Measurements from ENCODE around the gene DAAM2.

The DAAM2 gene

DNA sequence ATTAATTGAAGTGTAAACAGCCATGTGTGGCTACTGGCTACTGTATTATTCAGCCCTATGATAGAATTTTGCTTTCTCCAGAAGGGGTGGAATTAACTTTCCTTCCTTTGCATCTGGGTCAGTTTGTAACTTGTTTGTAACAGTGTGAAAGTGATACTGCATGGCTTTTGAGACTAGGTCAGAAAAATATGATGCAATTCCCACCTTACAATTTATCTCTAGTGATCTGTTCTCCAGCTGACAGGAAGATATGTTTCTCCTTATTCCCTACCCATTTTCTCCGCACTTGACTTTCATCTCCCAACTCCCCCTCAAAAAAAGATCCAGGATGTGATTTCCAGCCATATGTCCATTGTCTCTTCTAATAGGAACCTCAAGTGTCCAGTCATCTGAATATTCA lies 144.7 kb downstream of the DAAM2 start:
- no peak for DNase-seq

DNA sequence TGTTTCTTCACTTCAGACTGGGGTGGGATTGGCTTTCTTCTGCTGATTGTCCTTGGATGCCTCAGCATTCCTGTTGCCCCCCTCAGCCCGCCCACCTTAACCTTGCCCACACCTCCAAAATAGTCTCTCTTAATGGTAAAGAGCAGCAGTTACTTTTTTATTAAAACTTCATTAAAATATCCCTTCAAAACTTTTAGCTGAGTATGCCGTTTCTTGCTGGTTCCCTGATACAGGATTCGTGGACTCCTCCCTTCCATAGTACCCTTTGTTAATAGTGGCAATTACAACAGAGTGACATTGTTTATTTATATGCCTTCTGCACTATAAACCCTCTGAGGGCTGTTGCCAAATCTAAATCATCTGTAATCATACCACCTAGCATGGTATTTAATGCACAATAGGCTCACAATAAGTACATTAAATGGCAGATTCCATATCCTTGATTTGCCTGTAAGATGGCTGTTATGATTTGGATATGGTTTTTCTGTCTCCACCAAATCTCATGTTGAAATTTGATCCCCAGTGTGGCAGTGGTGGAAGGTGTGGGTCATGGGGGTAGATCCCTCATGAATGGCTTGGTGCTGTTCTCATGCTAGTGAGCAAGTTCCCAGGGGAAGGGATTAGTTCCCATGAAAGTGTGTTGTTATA lies 145.6 kb downstream of the DAAM2 start:
- DNase-seq, result no peak

- DNase-seq, result no peak
Observed at GRCh38 chr6:39938773-39939654, 146.8 kb downstream of the DAAM2 start.

DNA sequence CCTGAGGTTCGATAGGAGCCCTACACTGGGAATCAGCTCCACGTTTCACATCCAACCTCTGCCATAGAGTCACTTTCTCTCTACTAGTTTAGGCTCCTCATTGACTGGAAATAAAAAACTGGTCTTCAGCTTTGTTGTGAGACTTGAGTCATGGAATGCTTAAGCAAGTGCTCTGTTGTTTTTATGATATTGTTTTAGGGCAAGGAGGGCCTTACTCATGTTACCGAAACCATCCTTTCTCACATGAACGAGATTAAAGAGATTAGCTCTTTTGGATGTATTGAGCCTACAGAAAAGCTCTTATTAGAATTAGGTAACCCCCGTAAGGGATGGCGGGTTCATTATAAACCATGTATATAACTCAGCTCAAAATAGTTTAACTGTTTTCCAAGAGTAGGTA lies 149.0 kb downstream of the DAAM2 start:
- DNase-seq, result no peak

GRCh38 chr6:39941820-39942219 lies 149.6 kb downstream of the DAAM2 start:
- DNase-seq, result no peak

DNA sequence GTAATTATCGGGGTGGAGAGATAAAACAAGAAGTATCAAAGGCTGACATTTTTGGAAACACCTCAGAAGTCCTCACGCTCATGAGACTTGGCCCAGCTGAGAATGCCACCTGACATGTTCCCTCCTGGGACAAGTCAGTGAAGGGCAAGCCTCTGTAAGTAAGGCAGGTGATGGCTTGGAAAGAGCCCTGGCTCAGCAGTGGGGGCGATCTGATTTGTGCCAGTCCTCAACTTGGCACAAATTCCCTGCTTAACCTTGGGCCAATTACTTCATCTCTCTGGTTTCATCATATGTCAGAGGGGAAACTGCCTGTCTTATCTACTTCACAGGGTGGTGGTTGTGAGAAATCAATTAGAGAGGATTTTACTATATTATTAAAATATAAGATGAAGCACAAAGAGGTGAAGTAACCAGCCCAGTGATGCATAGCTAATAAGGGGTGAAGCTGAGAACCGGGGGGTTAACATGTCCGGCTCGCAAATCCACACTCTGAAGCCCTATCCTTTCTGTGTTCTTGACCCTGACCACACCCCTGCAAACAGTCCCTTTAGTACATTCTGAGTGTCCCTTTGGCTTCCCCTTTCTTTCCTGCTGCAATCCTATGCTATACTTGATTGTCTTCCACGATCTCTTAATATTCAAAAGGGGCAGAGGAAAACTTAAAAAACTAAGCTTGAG lies 150.9 kb downstream of the DAAM2 start:
- DNase-seq, result no peak

GRCh38 chr6:39945626-39946025 lies 153.4 kb downstream of the DAAM2 start:
- DNase-seq, result no peak

DNA sequence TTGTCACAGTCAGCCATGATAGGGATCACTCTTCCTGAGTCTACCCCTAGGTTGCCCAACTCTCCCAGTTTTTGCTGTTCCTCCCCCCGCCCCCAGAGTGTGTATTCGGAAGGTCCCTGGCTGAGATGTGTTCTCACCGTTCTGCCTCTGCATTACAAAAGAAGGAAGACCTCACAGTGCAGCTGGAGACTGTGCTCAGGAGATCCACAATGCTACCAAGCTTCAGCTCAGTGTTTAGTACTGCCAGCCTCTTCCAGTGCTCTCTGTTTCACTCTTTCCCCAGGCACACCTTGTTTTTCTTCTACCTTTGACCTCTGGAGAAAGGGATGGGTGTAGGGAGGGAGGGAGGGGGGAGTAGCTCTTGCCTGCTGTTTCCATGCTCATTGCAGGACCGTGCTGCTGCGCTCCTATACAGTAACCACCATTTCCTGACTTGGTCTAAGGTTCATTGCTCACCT lies 155.5 kb downstream of the DAAM2 start:
- DNase-seq, result no peak

DNA sequence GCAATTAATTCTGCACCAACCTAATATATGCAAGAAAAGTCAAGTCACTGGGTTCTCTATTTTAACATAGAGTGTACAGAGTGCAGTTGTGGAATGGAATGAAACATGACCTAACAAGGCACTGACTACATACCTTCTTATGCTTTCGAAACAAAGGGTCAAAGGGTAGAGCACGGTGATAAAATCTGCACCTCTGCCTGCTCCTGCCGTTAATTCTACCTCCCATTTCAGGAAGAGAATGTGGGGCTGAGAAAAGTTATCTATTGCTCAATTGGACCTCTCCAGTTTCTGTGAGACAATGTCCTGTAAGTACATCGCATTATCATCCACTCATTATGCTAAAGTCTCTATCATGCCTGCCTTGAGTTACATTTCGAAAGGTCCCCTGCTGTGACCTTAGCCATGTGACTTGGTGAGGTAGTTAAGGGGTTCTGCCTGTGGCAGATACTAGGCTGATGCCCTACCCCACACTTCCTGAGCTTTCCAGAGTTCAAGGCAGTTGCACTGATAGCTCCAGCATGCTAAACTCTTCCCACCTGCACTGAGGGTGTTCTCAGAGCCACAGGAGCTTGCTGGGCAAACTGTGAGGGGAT lies 156.1 kb downstream of the DAAM2 start:
- no peak for DNase-seq

GRCh38 chr6:39950125-39950720 lies 158.0 kb downstream of the DAAM2 start:
- no peak for DNase-seq

DNA sequence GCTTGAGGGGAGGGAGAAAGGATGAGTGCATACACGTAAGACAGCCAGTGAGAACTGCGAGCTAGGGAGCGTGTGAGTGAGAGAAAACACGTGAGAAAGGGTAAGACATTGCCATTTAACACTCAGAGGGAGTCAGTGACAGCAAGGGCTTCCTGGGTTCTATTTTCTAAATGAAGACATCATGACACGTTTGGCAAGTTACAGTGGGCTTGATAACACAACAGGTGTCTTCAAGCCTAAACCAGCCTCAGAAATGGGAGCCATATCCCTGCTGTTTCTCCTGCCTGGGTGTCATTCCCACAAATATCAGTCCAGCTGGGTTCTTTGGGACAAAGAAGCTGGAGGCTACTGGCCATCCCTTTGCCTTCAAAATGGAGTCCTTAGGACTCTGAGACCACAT lies 159.0 kb downstream of the DAAM2 start:
- no peak for DNase-seq

DNA sequence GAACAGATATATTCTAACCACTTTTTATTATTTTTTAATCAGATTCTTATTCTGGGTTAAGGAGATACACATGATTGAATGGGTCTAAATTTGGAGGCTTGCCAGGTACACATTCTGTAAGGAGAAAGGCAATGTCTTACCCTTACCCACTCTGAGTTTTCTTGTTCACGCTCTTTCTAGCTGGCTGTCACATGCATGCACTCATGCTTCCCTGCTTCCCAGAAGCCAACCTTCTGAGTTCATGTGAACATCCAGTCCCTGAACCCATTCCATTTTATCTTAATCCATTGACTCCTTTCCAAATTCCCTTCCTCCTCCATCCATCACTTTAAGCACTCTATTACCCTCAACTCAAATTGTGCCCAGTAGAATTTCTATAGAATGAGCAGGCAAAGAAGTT lies 159.5 kb downstream of the DAAM2 start:
- DNase-seq, result no peak

DNA sequence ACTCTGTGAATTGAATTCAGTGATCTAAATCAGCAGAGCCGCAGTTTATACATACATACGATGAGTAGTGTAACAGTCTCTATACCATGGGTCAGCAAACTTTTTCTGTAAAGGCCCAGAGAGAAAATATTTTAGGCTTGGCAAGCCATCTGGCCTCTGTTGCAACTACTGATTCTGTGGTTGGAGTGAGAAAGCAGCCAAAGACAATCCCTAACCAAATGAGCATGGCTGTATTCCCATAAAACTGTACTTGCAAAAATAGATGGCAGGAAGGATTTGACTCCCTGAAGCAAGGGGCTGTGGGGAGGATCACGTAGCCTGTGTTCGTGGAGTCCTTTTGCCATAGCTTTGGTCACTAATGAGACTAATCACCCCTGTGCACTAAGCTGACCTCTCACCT lies 160.0 kb downstream of the DAAM2 start:
- no peak for DNase-seq

GRCh38 chr6:39953076-39953618 lies 161.0 kb downstream of the DAAM2 start:
- no peak for DNase-seq
